ENCODE measurements around the gene SCT. TPM values are rescaled to one million over a fixed set of nuclear protein-coding genes. Genes with fewer than 3 reads are reported as not detected.

Gene SCT
- total RNA-seq, 1 experiment from 2014 or later, result 2.3 TPM

DNA sequence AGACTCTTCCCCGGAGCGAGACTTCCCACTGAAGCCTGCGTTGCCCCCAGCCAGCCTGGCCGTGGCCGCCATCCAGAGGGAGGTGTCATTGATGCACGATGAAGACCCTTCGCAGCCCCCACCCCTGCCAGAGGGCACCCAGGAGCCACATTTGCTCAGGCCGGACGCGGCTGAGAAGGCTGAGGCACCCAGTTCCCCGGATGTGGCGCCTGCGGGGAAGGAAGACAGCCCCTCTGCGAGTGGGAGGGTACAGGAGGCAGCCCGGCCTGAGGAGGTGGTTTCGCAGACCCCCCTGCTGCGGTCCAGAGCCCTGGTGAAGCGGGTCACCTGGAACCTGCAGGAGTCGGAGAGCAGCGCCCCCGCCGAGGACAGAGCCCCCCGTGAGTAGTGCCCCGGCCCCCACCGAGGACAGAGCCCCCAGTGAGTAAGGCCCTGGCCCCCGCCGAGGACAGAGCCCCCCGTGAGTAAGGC is 17.6 kb downstream of the SCT start:
- no peak for TF ChIP-seq NFYB (CRISPR knock-in tag; conservative IDR thresholded peaks at IDR 0.05; ENCODE audit: low read depth)
- TF ChIP-seq, protein P1, sequence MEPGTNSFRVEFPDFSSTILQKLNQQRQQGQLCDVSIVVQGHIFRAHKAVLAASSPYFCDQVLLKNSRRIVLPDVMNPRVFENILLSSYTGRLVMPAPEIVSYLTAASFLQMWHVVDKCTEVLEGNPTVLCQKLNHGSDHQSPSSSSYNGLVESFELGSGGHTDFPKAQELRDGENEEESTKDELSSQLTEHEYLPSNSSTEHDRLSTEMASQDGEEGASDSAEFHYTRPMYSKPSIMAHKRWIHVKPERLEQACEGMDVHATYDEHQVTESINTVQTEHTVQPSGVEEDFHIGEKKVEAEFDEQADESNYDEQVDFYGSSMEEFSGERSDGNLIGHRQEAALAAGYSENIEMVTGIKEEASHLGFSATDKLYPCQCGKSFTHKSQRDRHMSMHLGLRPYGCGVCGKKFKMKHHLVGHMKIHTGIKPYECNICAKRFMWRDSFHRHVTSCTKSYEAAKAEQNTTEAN (CRISPR knock-in tag; IDR thresholded peaks at IDR 0.05), result no peak
- no peak overlapping the region for H3K4me3 Mint-ChIP-seq
- CTCF ChIA-PET, result no interaction called here
- ATAC-seq (no peak), DNase-seq (ENCODE audit: low spot score) (no peak)
- H3K27ac Mint-ChIP-seq, result no peak overlapping the region
- H3K36me3 Mint-ChIP-seq, result peaks cover 29% of the 10 kb centered on the region
- no peaks in the 10 kb centered on the region for H3K9me3 Mint-ChIP-seq
- POLR2A ChIA-PET, result no interaction called here
- 0 out of 2 replicates have a peak, but pooled peaks cover 4% of the 10 kb centered on the region for H3K4me1 Mint-ChIP-seq
- no peaks in the 10 kb centered on the region for H3K27me3 Mint-ChIP-seq (ENCODE audit: low read depth)

DNA sequence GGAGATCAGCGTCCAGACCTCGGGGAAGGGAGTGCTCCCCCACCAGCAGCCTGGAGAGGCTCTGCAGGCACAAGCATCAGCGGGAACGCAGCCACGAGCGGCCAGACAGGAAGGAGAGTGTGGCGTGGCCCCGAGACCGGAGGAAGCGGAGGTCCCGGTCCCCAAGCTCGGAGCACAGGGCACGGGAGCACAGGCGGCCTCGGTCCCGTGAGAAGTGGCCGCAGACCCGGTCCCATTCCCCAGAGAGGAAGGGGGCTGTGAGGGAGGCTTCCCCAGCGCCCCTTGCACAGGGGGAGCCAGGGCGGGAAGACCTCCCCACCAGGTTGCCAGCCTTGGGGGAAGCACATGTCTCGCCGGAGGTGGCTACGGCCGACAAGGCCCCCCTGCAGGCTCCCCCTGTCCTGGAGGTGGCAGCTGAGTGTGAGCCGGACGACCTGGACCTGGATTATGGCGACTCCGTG is 18.2 kb downstream of the SCT start:
- Mint-ChIP-seq H3K9me3 (no peaks in the 10 kb centered on the region), H3K27me3 (ENCODE audit: low read depth) (no peaks in the 10 kb centered on the region), H3K27ac (no peak overlapping the region), H3K36me3 (peaks cover 34% of the 10 kb centered on the region), H3K4me3 (no peak overlapping the region), H3K4me1 (0 out of 2 replicates have a peak, but pooled peaks cover 4% of the 10 kb centered on the region)
- ATAC-seq, result no peak
- DNase-seq (ENCODE audit: low spot score), result no peak
- POLR2A ChIA-PET, result no interaction called here
- TF ChIP-seq ETV6 (CRISPR knock-in tag; IDR thresholded peaks at IDR 0.05), result no peak
- TF ChIP-seq TCF7 (CRISPR knock-in tag; IDR thresholded peaks at IDR 0.05; ENCODE audit: low read depth), result no peak
- TF ChIP-seq ZNF281 (CRISPR knock-in tag; IDR thresholded peaks at IDR 0.05), result no peak
- CTCF ChIA-PET, result interaction anchor here (1.0 kb wide), 1 partner anchor 168 kb away, joined by 4 read pairs; the partner anchor contains the start of gene GATD1

GRCh38 chr11:607971-608659 is 18.9 kb downstream of the SCT start:
- CTCF ChIA-PET, result interaction anchor here (1.0 kb wide), 1 partner anchor 169 kb away, joined by 4 read pairs; the partner anchor contains the start of gene GATD1
- ATAC-seq, result no peak
- peaks cover 38% of the 10 kb centered on the region for H3K36me3 Mint-ChIP-seq
- no peaks in the 10 kb centered on the region for H3K27me3 Mint-ChIP-seq (ENCODE audit: low read depth)
- no peaks in the 10 kb centered on the region for H3K9me3 Mint-ChIP-seq
- no peak overlapping the region for H3K4me3 Mint-ChIP-seq
- POLR2A ChIA-PET, result no interaction called here
- no peak for DNase-seq (ENCODE audit: low spot score)
- 0 out of 2 replicates have a peak, but pooled peaks cover 4% of the 10 kb centered on the region for H3K4me1 Mint-ChIP-seq
- H3K27ac Mint-ChIP-seq, result no peak overlapping the region
- no peak for TF ChIP-seq NFYB (CRISPR knock-in tag; conservative IDR thresholded peaks at IDR 0.05; ENCODE audit: low read depth)
- no peak for TF ChIP-seq GRHL2 (CRISPR knock-in tag; IDR thresholded peaks at IDR 0.05; ENCODE audit: insufficient replicate concordance, severe bottlenecking)
- TF ChIP-seq FOXP1 (CRISPR knock-in tag; IDR thresholded peaks at IDR 0.05; ENCODE audit: borderline replicate concordance), result no peak
- TF ChIP-seq, protein P2, sequence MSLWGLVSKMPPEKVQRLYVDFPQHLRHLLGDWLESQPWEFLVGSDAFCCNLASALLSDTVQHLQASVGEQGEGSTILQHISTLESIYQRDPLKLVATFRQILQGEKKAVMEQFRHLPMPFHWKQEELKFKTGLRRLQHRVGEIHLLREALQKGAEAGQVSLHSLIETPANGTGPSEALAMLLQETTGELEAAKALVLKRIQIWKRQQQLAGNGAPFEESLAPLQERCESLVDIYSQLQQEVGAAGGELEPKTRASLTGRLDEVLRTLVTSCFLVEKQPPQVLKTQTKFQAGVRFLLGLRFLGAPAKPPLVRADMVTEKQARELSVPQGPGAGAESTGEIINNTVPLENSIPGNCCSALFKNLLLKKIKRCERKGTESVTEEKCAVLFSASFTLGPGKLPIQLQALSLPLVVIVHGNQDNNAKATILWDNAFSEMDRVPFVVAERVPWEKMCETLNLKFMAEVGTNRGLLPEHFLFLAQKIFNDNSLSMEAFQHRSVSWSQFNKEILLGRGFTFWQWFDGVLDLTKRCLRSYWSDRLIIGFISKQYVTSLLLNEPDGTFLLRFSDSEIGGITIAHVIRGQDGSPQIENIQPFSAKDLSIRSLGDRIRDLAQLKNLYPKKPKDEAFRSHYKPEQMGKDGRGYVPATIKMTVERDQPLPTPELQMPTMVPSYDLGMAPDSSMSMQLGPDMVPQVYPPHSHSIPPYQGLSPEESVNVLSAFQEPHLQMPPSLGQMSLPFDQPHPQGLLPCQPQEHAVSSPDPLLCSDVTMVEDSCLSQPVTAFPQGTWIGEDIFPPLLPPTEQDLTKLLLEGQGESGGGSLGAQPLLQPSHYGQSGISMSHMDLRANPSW (CRISPR knock-in tag; conservative IDR thresholded peaks at IDR 0.05; ENCODE audit: low read depth), result no peak
- TF ChIP-seq E2F5 (CRISPR knock-in tag; IDR thresholded peaks at IDR 0.05), result no peak
- TF ChIP-seq ZNF219 (CRISPR knock-in tag; IDR thresholded peaks at IDR 0.05; ENCODE audit: borderline replicate concordance), result no peak
- no peak for TF ChIP-seq NFE2L1 (CRISPR knock-in tag; IDR thresholded peaks at IDR 0.05)
- TF ChIP-seq GTF2I (CRISPR knock-in tag; conservative IDR thresholded peaks at IDR 0.05), result no peak
- no peak for TF ChIP-seq NR3C1 (CRISPR knock-in tag; conservative IDR thresholded peaks at IDR 0.05; ENCODE audit: low read depth)
- TF ChIP-seq, protein P3, sequence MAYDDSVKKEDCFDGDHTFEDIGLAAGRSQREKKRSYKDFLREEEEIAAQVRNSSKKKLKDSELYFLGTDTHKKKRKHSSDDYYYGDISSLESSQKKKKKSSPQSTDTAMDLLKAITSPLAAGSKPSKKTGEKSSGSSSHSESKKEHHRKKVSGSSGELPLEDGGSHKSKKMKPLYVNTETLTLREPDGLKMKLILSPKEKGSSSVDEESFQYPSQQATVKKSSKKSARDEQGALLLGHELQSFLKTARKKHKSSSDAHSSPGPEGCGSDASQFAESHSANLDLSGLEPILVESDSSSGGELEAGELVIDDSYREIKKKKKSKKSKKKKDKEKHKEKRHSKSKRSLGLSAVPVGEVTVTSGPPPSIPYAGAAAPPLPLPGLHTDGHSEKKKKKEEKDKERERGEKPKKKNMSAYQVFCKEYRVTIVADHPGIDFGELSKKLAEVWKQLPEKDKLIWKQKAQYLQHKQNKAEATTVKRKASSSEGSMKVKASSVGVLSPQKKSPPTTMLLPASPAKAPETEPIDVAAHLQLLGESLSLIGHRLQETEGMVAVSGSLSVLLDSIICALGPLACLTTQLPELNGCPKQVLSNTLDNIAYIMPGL (CRISPR knock-in tag; IDR thresholded peaks at IDR 0.05), result no peak
- no peak for TF ChIP-seq ETV6 (CRISPR knock-in tag; IDR thresholded peaks at IDR 0.05)
- no peak for TF ChIP-seq ARID4B (CRISPR knock-in tag; IDR thresholded peaks at IDR 0.05; ENCODE audit: borderline replicate concordance)

Data from WTC11 (cell line).